Islet precursor cell (in vitro differentiated cells): ENCODE data around the gene HMBS.
A peak's percentile ranks its signal among the peaks of the same experiment; 100 is the strongest.
"Not testable (repeated sequence)": the region's sequence is repeated elsewhere in the genome, so short reads cannot be mapped to it uniquely, and the experiment has no call there.

ENCODE experiments used
- DNase-seq: peaks from one replicate; pipeline ENCODE4 v3.0.0-alpha.2; 2018

The HMBS gene

GRCh38 chr11:119084663-119085436 is at the start of gene HMBS:
Gene HMBS (plus strand): TSS chr11:119084881. CDS start chr11:119085034, 153 bp downstream.
- peak; percentile 97 for DNase-seq

- DNase-seq = no peak
Measured at GRCh38 chr11:119038884-119039283, 45.8 kb upstream of the HMBS start.

GRCh38 chr11:119039471-119039870 is 45.2 kb upstream of the HMBS start:
- DNase-seq = not testable (repeated sequence)

- DNase-seq = no peak
Measured at GRCh38 chr11:119041821-119042514, 42.7 kb upstream of the HMBS start.

- no peak for DNase-seq
Measured at GRCh38 chr11:119042927-119043326, 41.8 kb upstream of the HMBS start.

- DNase-seq = no peak
Measured at GRCh38 chr11:119044708-119045107, 40.0 kb upstream of the HMBS start.

- no peak for DNase-seq
Measured at GRCh38 chr11:119046489-119046888, 38.2 kb upstream of the HMBS start.

- DNase-seq = no peak
Measured at GRCh38 chr11:119047205-119047604, 37.5 kb upstream of the HMBS start.

- no peak for DNase-seq
Measured at GRCh38 chr11:119048644-119049043, 36.0 kb upstream of the HMBS start.

GRCh38 chr11:119049081-119049480 is 35.6 kb upstream of the HMBS start:
- DNase-seq = no peak

- no peak for DNase-seq
Measured at GRCh38 chr11:119051440-119052162, 33.1 kb upstream of the HMBS start.

- no peak for DNase-seq
Measured at GRCh38 chr11:119052163-119052814, 32.4 kb upstream of the HMBS start.

- no peak for DNase-seq
Measured at GRCh38 chr11:119054418-119054817, 30.3 kb upstream of the HMBS start.

- no peak for DNase-seq
Measured at GRCh38 chr11:119055901-119056300, 28.8 kb upstream of the HMBS start.

- DNase-seq = peak; percentile 72
Measured at GRCh38 chr11:119056421-119056999, 28.2 kb upstream of the HMBS start.

GRCh38 chr11:119057000-119057769 is 27.5 kb upstream of the HMBS start, which contains the start of gene HYOU1:
Gene HYOU1 (minus strand): TSS chr11:119057205. CDS start chr11:119056160, 1,045 bp downstream.
- peak; percentile 99 for DNase-seq

- DNase-seq = not testable (repeated sequence)
Measured at GRCh38 chr11:119059128-119059527, 25.6 kb upstream of the HMBS start.

- DNase-seq = no peak
Measured at GRCh38 chr11:119061256-119061655, 23.4 kb upstream of the HMBS start.

- DNase-seq = no peak
Measured at GRCh38 chr11:119062779-119063178, 21.9 kb upstream of the HMBS start.

GRCh38 chr11:119065369-119065768 is 19.3 kb upstream of the HMBS start:
- DNase-seq = no peak

- peak; percentile 98 for DNase-seq
Measured at GRCh38 chr11:119067371-119068222, 17.1 kb upstream of the HMBS start, which contains the start of gene VPS11. Gene VPS11 (plus strand): TSS chr11:119067818. CDS start chr11:119067824, 6 bp downstream.
